GM23338 (cell line): ENCODE results near the gene JAKMIP2. TPM values are rescaled to one million over a fixed set of nuclear protein-coding genes. Genes with fewer than 3 reads are reported as not detected.

ENCODE experiments used
- ATAC-seq: fragments of 200-7000 bp; cut with Tn5 transposase; 3 replicates; pipeline ENCODE4 v1.9.1; 2020
- DNase-seq: peaks from one replicate; pipeline ENCODE4 v3.0.0-alpha.2; 2015; ENCODE audit warnings: low spot score
- H2AFZ ChIP-seq: fragments of 200-600 bp; sonication (generic); 2 replicates; pipeline ENCODE4 v1.8.0; 2016; ENCODE audit warnings: antibody characterized with exemption, mild to moderate bottlenecking, moderate library complexity
- H3F3A ChIP-seq: fragments of 200-600 bp; sonication (generic); replicated peaks from 2 replicates; pipeline ENCODE4 v1.8.0; 2017; ENCODE audit warnings: antibody characterized with exemption, mixed run types, low read depth
- H3K27ac ChIP-seq: fragments of 200-600 bp; sonication (generic); 2 replicates; pipeline ENCODE4 v1.6.1; 2016; ENCODE audit warnings: low read depth
- H3K27me3 ChIP-seq: fragments of 200-600 bp; sonication (generic); 2 replicates; pipeline ENCODE4 v1.8.0; 2016; ENCODE audit warnings: mild to moderate bottlenecking, mixed run types, moderate library complexity; ENCODE audit not compliant: insufficient read depth
- H3K36me3 ChIP-seq: fragments of 200-600 bp; sonication (generic); 2 replicates; pipeline ENCODE4 v1.8.0; 2016; ENCODE audit warnings: mild to moderate bottlenecking; ENCODE audit not compliant: insufficient read depth
- H3K4me1 ChIP-seq: fragments of 200-600 bp; sonication (generic); 2 replicates; pipeline ENCODE4 v1.8.0; 2016; ENCODE audit warnings: mild to moderate bottlenecking, moderate library complexity; ENCODE audit not compliant: insufficient read depth
- H3K4me2 ChIP-seq: fragments of 200-600 bp; sonication (generic); 2 replicates; pipeline ENCODE4 v1.7.1; 2017; ENCODE audit warnings: mixed run types
- H3K4me3 ChIP-seq: fragments of 200-600 bp; sonication (generic); 2 replicates; pipeline ENCODE4 v1.6.1; 2016; ENCODE audit warnings: mixed run types
- H3K79me2 ChIP-seq: fragments of 200-600 bp; sonication (generic); replicated peaks from 2 replicates; pipeline ENCODE4 v1.8.0; 2017; ENCODE audit warnings: mild to moderate bottlenecking; ENCODE audit not compliant: insufficient read depth
- H3K9me2 ChIP-seq: fragments of 200-600 bp; sonication (generic); 2 replicates; pipeline ENCODE4 v1.8.0; 2017; ENCODE audit not compliant: insufficient read depth
- H4K20me1 ChIP-seq: fragments of 200-600 bp; sonication (generic); replicated peaks from 2 replicates; pipeline ENCODE4 v1.8.0; 2017; ENCODE audit warnings: mild to moderate bottlenecking; ENCODE audit not compliant: insufficient read depth
- H3K27ac Mint-ChIP-seq: 2 replicates; pipeline ENCODE4 v1.8.0; 2020; ENCODE audit warnings: inconsistent platforms, mild to moderate bottlenecking, moderate library complexity, mixed read lengths
- H3K27me3 Mint-ChIP-seq: 3 replicates; pipeline ENCODE4 v1.8.0; 2022; ENCODE audit warnings: low read depth, mild to moderate bottlenecking, moderate library complexity, mixed read lengths, inconsistent platforms; ENCODE audit not compliant: insufficient read depth, poor library complexity
- H3K36me3 Mint-ChIP-seq: 3 replicates; pipeline ENCODE4 v1.8.0; 2021; ENCODE audit warnings: low read depth, mild to moderate bottlenecking, inconsistent platforms, moderate library complexity, mixed read lengths
- H3K4me1 Mint-ChIP-seq: 3 replicates; pipeline ENCODE4 v1.8.0; 2020; ENCODE audit warnings: mild to moderate bottlenecking, inconsistent platforms, mixed read lengths
- H3K4me3 Mint-ChIP-seq: 3 replicates; pipeline ENCODE4 v1.8.0; 2021; ENCODE audit warnings: moderate library complexity, mild to moderate bottlenecking, inconsistent platforms, mixed read lengths
- H3K9me3 Mint-ChIP-seq: 3 replicates; pipeline ENCODE4 v1.8.0; 2020; ENCODE audit warnings: moderate library complexity, mild to moderate bottlenecking, inconsistent platforms, mixed read lengths
- CREB1 ChIP-seq: fragments of 250-450 bp; sonication (Bioruptor Pico); IDR thresholded peaks from 2 replicates; pipeline ENCODE4 v1.5.0; 2020; ENCODE audit warnings: low read depth, mild to moderate bottlenecking, moderate library complexity
- CTCF ChIP-seq, 2 experiments: fragments of 200-600 bp in 1 of 2; sonication (generic) in 1 of 2; conservative IDR thresholded peaks; 2 replicates each; pipeline versions ENCODE4 v1.5.1 to v1.6.1; 2016 to 2017; ENCODE audit warnings: antibody characterized with exemption in 2 of 2, low read depth in 2 of 2, mild to moderate bottlenecking in 2 of 2, moderate library complexity in 1 of 2
- ETS1 ChIP-seq: IDR thresholded peaks from 2 replicates; pipeline ENCODE4 v1.6.1; 2016; ENCODE audit warnings: antibody characterized with exemption
- EZH2 ChIP-seq: fragments of 200-600 bp; sonication (generic); IDR thresholded peaks from one replicate; pipeline ENCODE4 v1.8.0; 2017; ENCODE audit warnings: antibody characterized with exemption, mild to moderate bottlenecking, low read depth; ENCODE audit not compliant: unreplicated experiment
- EZH2phosphoT487 ChIP-seq: fragments of 200-600 bp; sonication (generic); IDR thresholded peaks from one replicate; pipeline ENCODE4 v1.8.1; 2018; ENCODE audit warnings: antibody characterized with exemption; ENCODE audit not compliant: unreplicated experiment
- JUNB ChIP-seq: IDR thresholded peaks from one replicate; pipeline ENCODE4 v1.6.1; 2016; ENCODE audit warnings: antibody characterized with exemption; ENCODE audit not compliant: unreplicated experiment
- NANOG ChIP-seq: IDR thresholded peaks from 2 replicates; pipeline ENCODE4 v1.6.1; 2016; ENCODE audit warnings: antibody characterized with exemption, borderline replicate concordance
- POLR2AphosphoS5 ChIP-seq: IDR thresholded peaks from 2 replicates; pipeline ENCODE4 v1.6.1; 2016; ENCODE audit warnings: antibody characterized with exemption, low read depth
- REST ChIP-seq: IDR thresholded peaks from one replicate; pipeline ENCODE4 v1.6.1; 2018; ENCODE audit warnings: antibody characterized with exemption; ENCODE audit not compliant: unreplicated experiment
- STAT1 ChIP-seq: IDR thresholded peaks from one replicate; pipeline ENCODE4 v1.6.1; 2016; ENCODE audit warnings: antibody characterized with exemption; ENCODE audit not compliant: unreplicated experiment
- ZNF114 ChIP-seq: fragments of 250-450 bp; sonication (Bioruptor Pico); IDR thresholded peaks from 2 replicates; pipeline ENCODE4 v1.5.0; 2020; ENCODE audit warnings: mild to moderate bottlenecking, moderate library complexity
- ZNF331 ChIP-seq: fragments of 250-450 bp; sonication (Bioruptor Pico); IDR thresholded peaks from 2 replicates; pipeline ENCODE4 v1.5.0; 2020; ENCODE audit warnings: low read depth, mild to moderate bottlenecking, moderate library complexity
- ZNF462 ChIP-seq: fragments of 250-450 bp; sonication (Bioruptor Pico); IDR thresholded peaks from 2 replicates; pipeline ENCODE4 v1.5.0; 2020; ENCODE audit warnings: mild to moderate bottlenecking, moderate library complexity
- polyA plus RNA-seq: library from polyadenylated mRNA; unstranded; fragments of >200 nt; fragmentation: Nextera tagmentation; extraction: Ambion mirVana; gene quantifications from 2 replicates; pipeline ENCODE4 v1.2.1, GENCODE V29; 2016
- total RNA-seq: library from RNA; depleted of rRNA; stranded (reverse); fragments of >200 nt; shearing (Covaris generic); gene quantifications from 2 replicates; pipeline ENCODE4 v1.2.3, GENCODE V29; 2014

The JAKMIP2 gene
- total and polyA plus RNA-seq, 2 experiments from 2014 or later, result 20.5 to 27.2 TPM

- Histone ChIP-seq H3K27me3 (no peaks in the 10 kb centered on the region), H3K36me3 (no peaks in the 10 kb centered on the region), H3K27ac (no peak overlapping the region), H4K20me1 (no peaks in the 10 kb centered on the region), H3K4me3 (no peak overlapping the region), H3K4me1 (no peaks in the 10 kb centered on the region), H3K9me2 (no peaks in the 10 kb centered on the region), H2AFZ (no peak overlapping the region), H3F3A (no peaks in the 10 kb centered on the region), H3K4me2 (no peak overlapping the region), H3K79me2 (0 out of 2 replicates have a peak, but pooled peaks cover 9% of the 10 kb centered on the region)
- no peak for ATAC-seq
- no peak for DNase-seq
- Mint-ChIP-seq H3K27me3 (no peaks in the 10 kb centered on the region), H3K4me3 (no peak overlapping the region), H3K4me1 (peaks cover 26% of the 10 kb centered on the region; the same call in 2 of the 3 replicates), H3K9me3 (no peaks in the 10 kb centered on the region), H3K27ac (no peak overlapping the region; the same call in 1 of the 2 replicates), H3K36me3 (no peaks in the 10 kb centered on the region)
- no peak for TF ChIP-seq CREB1 (CRISPR knock-in tag)
- TF ChIP-seq ZNF114 (CRISPR knock-in tag), result no peak
- TF ChIP-seq REST, result no peak
- TF ChIP-seq POLR2AphosphoS5, result no peak
- no peak for TF ChIP-seq EZH2
- TF ChIP-seq JUNB, result no peak
- no peak for TF ChIP-seq ZNF331 (CRISPR knock-in tag)
- no peak for TF ChIP-seq CTCF (conservative IDR thresholded peaks at IDR 0.05; ENCODE audit: low read depth in 2 of 2)
- TF ChIP-seq EZH2phosphoT487, result no peak
- no peak for TF ChIP-seq ETS1
- TF ChIP-seq NANOG, result no peak
- TF ChIP-seq ZNF462 (CRISPR knock-in tag), result no peak
- TF ChIP-seq STAT1, result no peak
Measured at GRCh38 chr5:147712598-147712997, 69.9 kb downstream of the JAKMIP2 start.
